Measurements from ENCODE around the gene STAT5B. TPM values are rescaled to one million over a fixed set of nuclear protein-coding genes. Genes with fewer than 3 reads are reported as not detected.
A peak's percentile ranks its signal among the peaks of the same experiment; 100 is the strongest.
"Not testable (repeated sequence)": the region's sequence is repeated elsewhere in the genome, so short reads cannot be mapped to it uniquely, and the experiment has no call there.

Gene STAT5B
- total RNA-seq, 1 experiment from 2014 or later, result 15.8 TPM

DNA sequence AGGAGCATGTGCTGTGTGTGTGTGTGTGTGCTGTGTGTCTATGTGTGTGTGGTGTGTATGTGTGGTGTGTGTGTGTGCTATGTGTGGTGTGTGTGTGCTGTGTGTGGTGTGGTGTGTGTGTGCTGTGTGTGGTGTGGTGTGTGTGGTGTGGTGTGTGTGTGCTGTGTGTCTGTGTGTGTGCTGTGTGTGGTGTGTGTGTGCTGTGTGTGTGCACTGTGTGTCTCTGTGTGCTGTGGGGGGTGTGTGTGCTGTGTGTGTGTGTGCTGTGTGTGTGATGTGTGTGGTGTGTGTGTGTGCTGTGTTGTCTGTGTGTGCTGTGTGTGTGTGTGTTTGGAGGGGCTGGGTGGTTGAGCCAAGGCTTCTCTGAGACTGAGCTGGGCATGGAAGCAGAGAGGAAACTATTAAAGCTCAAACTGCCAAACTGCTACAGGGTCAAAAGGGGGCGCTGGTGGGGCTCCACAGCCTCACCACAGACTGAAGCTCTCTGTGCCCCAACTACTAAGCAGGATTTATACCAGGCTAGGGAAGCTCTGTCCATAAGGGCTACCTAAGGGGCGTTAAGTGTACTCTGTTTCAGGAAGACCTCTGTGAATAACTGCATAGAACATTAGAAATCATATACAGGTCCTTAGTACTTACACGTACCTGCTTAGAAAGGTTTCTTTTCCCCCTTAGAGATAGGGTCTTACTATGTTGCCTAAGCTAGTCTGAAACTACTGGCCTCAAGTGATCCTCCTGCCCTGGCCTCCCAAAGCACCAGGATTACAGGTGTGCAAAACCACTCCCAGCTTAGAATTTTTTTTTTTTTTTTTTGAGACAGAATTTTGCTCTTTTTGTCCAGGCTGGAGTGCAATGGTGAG is 54.1 kb downstream of the STAT5B start:
- in situ Hi-C loops (cut with HindIII; ENCODE audit: low sequenced_read_pairs), result loop anchor here (25.0 kb wide), 1 partner anchor 90 kb away; no protein-coding TSS in a partner anchor

GRCh38 chr17:42219280-42219679 is 56.9 kb downstream of the STAT5B start:
- DNase-seq (ENCODE audit: low spot score), result not testable (repeated sequence)
- in situ Hi-C loops (cut with HindIII; ENCODE audit: low sequenced_read_pairs), result loop anchor here (25.0 kb wide), 1 partner anchor 93 kb away; no protein-coding TSS in a partner anchor

More for the DNA sequence above, 54.1 kb downstream of the STAT5B start:
- DNase-seq (ENCODE audit: low spot score), result peak; percentile 48

- DNase-seq (ENCODE audit: low spot score), result no peak
- in situ Hi-C loops (cut with HindIII; ENCODE audit: low sequenced_read_pairs), result loop anchor here (25.0 kb wide), 1 partner anchor 98 kb away; no protein-coding TSS in a partner anchor
Observed at GRCh38 chr17:42214156-42214555, 62.0 kb downstream of the STAT5B start.

GRCh38 chr17:42212382-42212781 is 63.8 kb downstream of the STAT5B start:
- in situ Hi-C loops (cut with HindIII; ENCODE audit: low sequenced_read_pairs), result loop anchor here (25.0 kb wide), 1 partner anchor 100 kb away; no protein-coding TSS in a partner anchor
- no peak for DNase-seq (ENCODE audit: low spot score)

DNA sequence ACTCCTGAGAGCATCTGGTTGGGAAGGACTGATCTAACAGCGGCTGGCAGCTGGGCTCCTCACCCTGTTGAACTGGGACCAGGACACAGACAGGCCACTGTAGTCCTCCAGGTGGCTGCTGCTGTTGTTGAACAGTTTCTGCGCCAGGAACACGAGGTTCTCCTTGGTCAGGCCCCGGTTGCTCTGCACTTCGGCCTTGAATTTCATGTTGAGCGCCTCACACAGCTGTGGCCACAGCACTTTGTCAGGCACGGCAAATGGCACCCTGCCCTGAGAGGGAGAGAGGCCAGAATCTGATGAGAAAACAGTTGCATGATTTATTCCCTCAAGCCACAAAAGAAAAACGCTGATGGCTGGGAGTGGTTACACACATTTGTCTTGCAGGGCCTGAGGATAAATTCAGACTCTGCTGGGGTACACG is 64.3 kb downstream of the STAT5B start:
- in situ Hi-C loops (cut with HindIII; ENCODE audit: low sequenced_read_pairs), result loop anchor here (25.0 kb wide), 1 partner anchor 100 kb away; no protein-coding TSS in a partner anchor
- not testable (repeated sequence) for DNase-seq (ENCODE audit: low spot score)

- DNase-seq (ENCODE audit: low spot score), result no peak
- in situ Hi-C loops (cut with HindIII; ENCODE audit: low sequenced_read_pairs), result loop anchor here (25.0 kb wide), 1 partner anchor 102 kb away; no protein-coding TSS in a partner anchor
Observed at GRCh38 chr17:42210046-42210445, 66.1 kb downstream of the STAT5B start.

GRCh38 chr17:42206153-42206612 is 70.0 kb downstream of the STAT5B start:
- in situ Hi-C loops (cut with HindIII; ENCODE audit: low sequenced_read_pairs), result loop anchor here (5.0 to 25.0 kb wide), 2 partner anchors 69 to 106 kb away; no protein-coding TSS in a partner anchor
- not testable (repeated sequence) for DNase-seq (ENCODE audit: low spot score)

- no peak for DNase-seq (ENCODE audit: low spot score)
- in situ Hi-C loops (cut with HindIII; ENCODE audit: low sequenced_read_pairs), result loop anchor here (25.0 kb wide), 1 partner anchor 109 kb away; no protein-coding TSS in a partner anchor
Observed at GRCh38 chr17:42203354-42203753, 72.8 kb downstream of the STAT5B start.

DNA sequence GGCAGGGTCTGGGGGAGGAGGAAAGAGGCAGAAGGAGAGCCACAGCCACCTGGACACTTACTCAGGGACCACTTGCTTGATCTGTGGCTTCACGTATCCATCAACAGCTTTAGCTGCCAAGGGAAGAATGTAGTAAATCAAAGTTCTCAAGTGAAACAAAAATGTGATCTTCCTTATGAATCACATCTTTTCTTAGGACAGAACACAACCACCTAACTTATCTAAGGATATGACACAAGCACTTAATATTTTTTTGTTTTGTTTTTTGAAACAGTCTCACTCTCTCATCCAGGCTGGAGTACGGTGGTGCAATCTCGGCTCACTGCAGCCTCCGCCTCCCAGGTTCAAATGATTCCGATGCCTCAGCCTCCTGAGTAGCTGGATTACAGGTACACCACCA is 73.5 kb downstream of the STAT5B start:
- DNase-seq (ENCODE audit: low spot score), result no peak
- in situ Hi-C loops (cut with HindIII; ENCODE audit: low sequenced_read_pairs), result loop anchor here (25.0 kb wide), 1 partner anchor 110 kb away; no protein-coding TSS in a partner anchor

DNA sequence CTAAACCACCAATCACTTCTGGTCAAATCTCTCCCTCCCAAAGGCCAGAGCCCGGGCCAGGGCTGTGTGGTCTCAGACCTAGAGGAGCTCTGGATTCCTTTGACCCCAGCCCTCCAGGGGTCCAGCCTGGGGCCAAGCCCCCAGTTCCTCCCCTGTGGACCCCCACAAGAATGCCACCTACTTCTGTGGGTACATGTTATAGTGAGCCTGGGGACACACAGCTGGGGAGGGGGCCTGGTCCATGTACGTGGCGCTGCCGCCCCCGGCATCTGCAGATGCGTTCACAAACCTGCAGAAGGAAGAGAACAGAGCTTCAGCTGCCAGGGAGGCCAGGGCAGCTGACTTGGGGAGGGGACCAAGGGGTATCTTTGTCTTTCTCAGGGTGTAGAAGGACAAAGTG is 74.0 kb downstream of the STAT5B start:
- no peak for DNase-seq (ENCODE audit: low spot score)
- in situ Hi-C loops (cut with HindIII; ENCODE audit: low sequenced_read_pairs), result loop anchor here (25.0 kb wide), 1 partner anchor 110 kb away; no protein-coding TSS in a partner anchor

DNA sequence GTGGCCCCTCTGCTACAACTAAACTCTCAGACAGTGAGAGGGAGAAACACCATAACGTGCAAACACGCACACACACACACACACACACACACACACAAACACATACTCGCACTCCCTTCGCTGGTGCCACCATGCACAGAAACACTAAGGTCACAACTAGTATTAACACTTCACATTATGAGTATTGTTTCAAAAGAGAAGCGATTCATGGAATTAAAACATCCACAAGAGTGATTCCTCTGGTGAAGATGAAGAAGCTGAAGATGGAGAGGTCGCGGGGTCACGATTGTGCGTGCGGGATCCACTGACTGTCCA is 74.8 kb downstream of the STAT5B start:
- no peak for DNase-seq (ENCODE audit: low spot score)
- in situ Hi-C loops (cut with HindIII; ENCODE audit: low sequenced_read_pairs), result loop anchor here (25.0 kb wide), 1 partner anchor 111 kb away; no protein-coding TSS in a partner anchor

- in situ Hi-C loops (cut with HindIII; ENCODE audit: low sequenced_read_pairs), result loop anchor here (25.0 kb wide), 1 partner anchor 111 kb away; no protein-coding TSS in a partner anchor
- peak; percentile 81 for DNase-seq (ENCODE audit: low spot score)
Observed at GRCh38 chr17:42200706-42201457, 75.3 kb downstream of the STAT5B start.

DNA sequence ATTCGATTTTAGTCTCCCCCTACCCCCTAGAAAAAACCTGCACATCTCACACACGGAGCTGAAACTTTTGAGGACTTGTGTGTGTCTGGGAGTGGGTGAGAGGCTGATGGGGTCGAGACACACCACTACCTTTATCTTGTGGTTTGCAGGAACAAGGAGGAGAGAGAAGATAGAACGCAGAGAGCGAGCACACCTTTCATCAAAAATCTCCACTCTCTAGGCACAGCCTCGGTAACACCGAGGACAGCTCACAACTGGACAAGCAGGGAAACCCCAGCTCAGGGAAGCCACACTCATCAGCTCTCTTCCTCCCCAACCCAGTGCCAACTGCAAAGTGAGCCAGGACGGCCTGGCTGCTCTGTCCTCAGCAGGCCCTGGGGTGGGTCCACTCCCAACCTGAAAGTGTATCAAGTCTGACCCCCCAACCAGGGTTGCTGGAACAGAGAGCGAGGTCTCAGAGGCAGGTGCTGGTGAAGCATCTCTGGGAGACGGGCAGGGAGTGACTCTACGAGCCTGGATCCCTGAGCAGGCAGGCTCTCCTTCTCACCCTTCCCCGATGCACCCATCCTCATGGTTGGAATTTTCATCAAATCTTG is 76.7 kb downstream of the STAT5B start:
- in situ Hi-C loops (cut with HindIII; ENCODE audit: low sequenced_read_pairs), result loop anchor here (25.0 kb wide), 1 partner anchor 113 kb away; no protein-coding TSS in a partner anchor
- DNase-seq (ENCODE audit: low spot score), result no peak

DNA sequence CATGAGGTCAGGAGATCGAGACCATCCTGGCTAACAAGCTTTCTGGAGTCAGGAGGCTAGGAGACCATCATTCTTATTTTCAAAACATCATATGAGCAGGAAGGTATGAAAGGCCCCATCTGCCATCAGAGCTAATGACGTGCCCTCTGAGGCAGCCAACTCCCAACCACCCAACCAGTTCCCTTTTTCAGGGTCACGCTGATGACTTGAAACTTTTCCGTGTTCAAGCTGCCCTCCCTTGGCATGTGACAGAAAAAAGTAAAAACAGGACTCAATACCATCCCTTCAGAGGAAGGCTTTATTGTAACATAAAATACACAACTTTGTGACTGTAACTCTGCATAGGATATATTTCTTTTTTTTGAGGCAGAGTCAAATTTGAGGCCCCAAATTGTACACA is 77.3 kb downstream of the STAT5B start:
- DNase-seq (ENCODE audit: low spot score), result no peak
- in situ Hi-C loops (cut with HindIII; ENCODE audit: low sequenced_read_pairs), result no loop called here

DNA sequence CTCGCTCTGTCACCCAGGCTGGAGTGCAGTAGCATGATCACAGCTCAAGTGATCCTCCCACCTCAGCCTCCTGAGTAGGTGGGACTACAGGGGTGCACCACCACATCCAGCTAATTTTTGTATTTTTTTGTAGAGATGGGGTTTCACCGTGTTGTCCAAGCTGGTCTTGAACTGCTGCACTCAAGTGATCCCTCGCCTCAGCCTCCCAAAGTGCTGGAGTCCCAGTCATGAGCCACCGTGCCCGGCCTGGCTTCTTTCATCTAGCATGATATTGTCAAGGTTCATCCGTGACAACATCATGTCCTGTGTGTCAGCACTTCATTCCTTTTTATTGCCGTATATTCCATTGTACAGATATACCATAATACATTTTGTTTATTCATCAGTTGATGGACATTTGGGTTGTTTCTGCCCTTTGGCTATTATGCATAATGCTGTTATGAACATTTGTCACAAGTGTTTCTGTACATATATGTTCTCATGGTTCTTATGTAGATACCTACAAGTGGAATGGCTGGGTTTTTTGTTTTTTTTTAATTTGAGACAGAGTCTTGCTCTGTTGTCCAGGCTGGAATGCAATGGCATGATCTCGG is 78.5 kb downstream of the STAT5B start:
- in situ Hi-C loops (cut with HindIII; ENCODE audit: low sequenced_read_pairs), result no loop called here
- DNase-seq (ENCODE audit: low spot score), result no peak

- peak; percentile 95 for DNase-seq (ENCODE audit: low spot score)
- in situ Hi-C loops (cut with HindIII; ENCODE audit: low sequenced_read_pairs), result no loop called here
Observed at GRCh38 chr17:42193969-42194899, 82.0 kb downstream of the STAT5B start, which contains the start of gene GHDC. Gene GHDC, minus strand, starts transcription at chr17:42194494. Its CDS starts 913 bp downstream, at chr17:42193581.

DNA sequence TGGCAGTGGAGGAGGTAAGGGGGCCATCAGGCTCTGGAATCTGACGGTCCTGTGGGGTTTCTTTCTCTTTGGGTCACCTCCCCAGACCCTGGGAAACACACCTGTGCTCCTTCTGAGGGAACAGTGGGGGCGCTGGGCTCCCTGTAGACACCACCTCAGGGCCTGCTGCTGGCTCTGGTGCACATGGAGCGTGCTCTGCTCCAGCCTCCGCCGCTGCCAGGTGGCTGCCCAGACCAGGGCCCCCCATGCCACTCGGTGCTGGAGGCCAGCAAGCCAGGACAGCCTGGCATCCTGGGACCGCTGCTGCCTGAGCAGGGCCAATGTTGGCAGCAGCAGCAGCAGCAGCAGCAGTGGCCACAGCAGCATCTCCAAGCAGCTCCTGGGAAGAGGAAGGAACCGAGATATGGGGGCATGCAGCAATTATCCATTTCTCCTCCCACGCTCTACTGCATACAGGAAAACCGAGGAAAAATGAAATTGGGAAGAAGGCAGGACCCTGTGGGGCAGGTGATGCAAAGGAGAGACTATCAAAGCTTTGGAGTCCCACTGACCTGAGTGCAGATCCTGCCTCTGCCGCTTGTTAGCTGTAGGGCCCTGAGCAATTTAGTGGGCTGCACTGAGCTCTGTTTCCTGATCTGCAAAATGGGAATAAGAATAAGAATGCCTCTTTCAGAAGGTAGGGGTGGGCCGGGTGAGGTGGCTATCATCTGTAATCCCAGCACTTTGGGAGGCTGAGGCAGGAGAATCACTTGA is 82.8 kb downstream of the STAT5B start:
- in situ Hi-C loops (cut with HindIII; ENCODE audit: low sequenced_read_pairs), result no loop called here
- peak; percentile 24 for DNase-seq (ENCODE audit: low spot score)

Data from G401 (cell line).